Endothelial cell of umbilical vein (primary cell): ENCODE measurements around the gene COL6A2. TPM values are rescaled to one million over a fixed set of nuclear protein-coding genes. Genes with fewer than 3 reads are reported as not detected.

ENCODE experiments used
- BruUV-seq: library from RNA; stranded (reverse); fragments of 400-500 nt; replicated peaks from 2 replicates; lab custom pipeline; 2021; lab: Mats Ljungman, UMichigan
- CTCF ChIA-PET: fragments of 300-600, 350-600 bp; sonication (Branson Sonifier 250); formaldehyde crosslinking; loops from one replicate; lab custom pipeline; 2021; ENCODE audit warnings: antibody characterized with exemption, inconsistent platforms; lab: Charles Lee
- POLR2A ChIA-PET: fragments of 300-600, 350-600 bp; sonication (Branson Sonifier 250); formaldehyde crosslinking; loops from one replicate; lab custom pipeline; 2021; ENCODE audit warnings: antibody characterized with exemption, inconsistent platforms; lab: Charles Lee
- DNase-seq: peaks from one replicate; pipeline ENCODE4 v3.0.0-alpha.2; 2011; ENCODE audit warnings: low read depth, low spot score
- FAIRE-seq: peaks from 2 replicates; lab custom pipeline; 2011; peaks lifted over from hg19 to GRCh38; lab: Jason Lieb, UNC
- H2AFZ ChIP-seq: 2 replicates; pipeline ENCODE4 v1.6.0; 2012; ENCODE audit warnings: low read depth, low read length, control low read depth, inconsistent platforms
- H3K27ac ChIP-seq: 2 replicates; pipeline ENCODE4 v1.5.1; 2011; ENCODE audit warnings: low read depth, mild to moderate bottlenecking, control low read depth, low read length, moderate library complexity; ENCODE audit not compliant: insufficient read depth
- H3K27me3 ChIP-seq, 2 experiments: 2 replicates each; pipeline versions ENCODE4 v1.6.0 to v1.6.1; 2011; ENCODE audit warnings: low read length in 2 of 2, mixed read lengths in 1 of 2; ENCODE audit not compliant: control insufficient read depth in 2 of 2, insufficient read depth in 2 of 2
- H3K36me3 ChIP-seq, 2 experiments: 2 replicates in 1 of 2; 3 replicates in 1 of 2; pipeline ENCODE4 v1.5.1; 2011; ENCODE audit warnings: low read length in 2 of 2, mild to moderate bottlenecking in 1 of 2, moderate library complexity in 1 of 2; ENCODE audit not compliant: control insufficient read depth in 2 of 2, insufficient read depth in 2 of 2; ENCODE audit errors: extremely low read depth in 1 of 2
- H3K4me1 ChIP-seq: 3 replicates; pipeline ENCODE4 v1.5.1; 2011; ENCODE audit warnings: mild to moderate bottlenecking, low read length; ENCODE audit not compliant: control insufficient read depth, insufficient read depth; ENCODE audit errors: extremely low read depth
- H3K4me2 ChIP-seq: 2 replicates; pipeline ENCODE4 v1.6.1; 2011; ENCODE audit warnings: low read length, control low read depth, mixed read lengths; ENCODE audit not compliant: insufficient read depth
- H3K4me3 ChIP-seq, 3 experiments: fragments of 200-600 bp in 1 of 3; sonication (generic), shearing (Covaris generic) in 1 of 3; replicated peaks in 1 of 3; 2 replicates each; pipeline ENCODE4 v1.5.1; 2011 to 2016; ENCODE audit warnings: control low read depth in 3 of 3, low read length in 3 of 3, mild to moderate bottlenecking in 2 of 3, inconsistent platforms in 1 of 3, low read depth in 1 of 3, moderate library complexity in 1 of 3; ENCODE audit not compliant: insufficient read depth in 1 of 3
- H3K79me2 ChIP-seq: 2 replicates; pipeline ENCODE4 v1.6.0; 2012; ENCODE audit warnings: low read length, inconsistent platforms; ENCODE audit not compliant: control insufficient read depth, insufficient read depth
- H3K9ac ChIP-seq: replicated peaks from 2 replicates; pipeline ENCODE3; 2011; ENCODE audit warnings: low read length, control low read depth; ENCODE audit not compliant: insufficient read depth; ENCODE audit errors: extremely low read depth
- H3K9me1 ChIP-seq: replicated peaks from 3 replicates; pipeline ENCODE4 v1.6.0; 2011; ENCODE audit warnings: mild to moderate bottlenecking, low read length; ENCODE audit not compliant: control insufficient read depth, insufficient read depth; ENCODE audit errors: extremely low read depth
- H3K9me3 ChIP-seq: replicated peaks from 2 replicates; pipeline ENCODE4 v1.5.1; 2012; ENCODE audit warnings: low read length, inconsistent platforms; ENCODE audit not compliant: control insufficient read depth, insufficient read depth
- H4K20me1 ChIP-seq: replicated peaks from 2 replicates; pipeline ENCODE3; 2011; ENCODE audit warnings: mild to moderate bottlenecking, low read length; ENCODE audit not compliant: control insufficient read depth, insufficient read depth; ENCODE audit errors: extremely low read depth
- EZH2 ChIP-seq: IDR thresholded peaks from 2 replicates; pipeline ENCODE4 v1.6.1; 2012; ENCODE audit warnings: borderline replicate concordance, low read depth, mild to moderate bottlenecking, moderate library complexity, low read length, inconsistent platforms; ENCODE audit not compliant: severe bottlenecking
- FOS ChIP-seq: IDR thresholded peaks from 2 replicates; pipeline ENCODE4 v1.6.1; 2011; ENCODE audit warnings: mild to moderate bottlenecking, low read length, moderate library complexity, borderline replicate concordance; ENCODE audit not compliant: insufficient read depth
- GATA2 ChIP-seq: IDR thresholded peaks from 2 replicates; pipeline ENCODE4 v1.7.0; 2011; ENCODE audit warnings: low read depth, mild to moderate bottlenecking, moderate library complexity, mixed read lengths, low read length; ENCODE audit not compliant: insufficient read length, insufficient read depth
- JUN ChIP-seq: IDR thresholded peaks from 2 replicates; pipeline ENCODE4 v1.6.1; 2011; ENCODE audit warnings: borderline replicate concordance, low read depth; ENCODE audit not compliant: insufficient read length, insufficient read depth
- MYC ChIP-seq: IDR thresholded peaks from one replicate; pipeline ENCODE4 v1.6.1; 2011; ENCODE audit warnings: mild to moderate bottlenecking, low read depth, low read length
- POLR2A ChIP-seq: IDR thresholded peaks from 2 replicates; pipeline ENCODE4 v1.6.1; 2012; ENCODE audit warnings: low read depth, mild to moderate bottlenecking, control low read depth, low read length
- POLR2AphosphoS5 ChIP-seq: IDR thresholded peaks from 2 replicates; pipeline ENCODE4 v1.6.1; 2012; ENCODE audit warnings: low read depth, mild to moderate bottlenecking, control low read depth, low read length, moderate library complexity; ENCODE audit not compliant: insufficient read depth
- dilution Hi-C: fragments of 300-500 bp; cut with MboI; formaldehyde crosslinking; loops from one replicate; pipeline ENCODE4 v1.15.0; 2019; ENCODE audit warnings: low sequenced_read_pairs; ENCODE audit not compliant: extremely low pct_ligation_motif_present
- intact Hi-C: fragments of 100-400 bp; cut with micrococcal nuclease; formaldehyde crosslinking; loops from one replicate; pipeline ENCODE4 v1.10.0; 2022
- polyA plus RNA-seq, 4 experiments: library from polyadenylated mRNA; depleted of rRNA in 3 of 4; stranded (reverse) in 3 of 4; unstranded in 1 of 4; fragments of >200 nt; gene quantifications; 2 replicates each; pipeline versions ENCODE4 v1.2.1 to v1.2.3, GENCODE V29; 2011 to 2012; ENCODE audit warnings: missing spikeins in 1 of 4
- total RNA-seq: library from RNA; stranded (reverse); gene quantifications from 2 replicates; pipeline ENCODE4 v1.2.3, GENCODE V29; 2021
- TF ChIP-seq, protein P1 (sequence below), 2 donors: IDR thresholded peaks; 1 replicate in 1 of 2; 2 replicates in 1 of 2; pipeline ENCODE4 v1.5.1; 2011; ENCODE audit warnings: low read length in 2 of 2, mild to moderate bottlenecking in 2 of 2, moderate library complexity in 2 of 2, control low read depth in 1 of 2, inconsistent platforms in 1 of 2, low read depth in 1 of 2; ENCODE audit not compliant: insufficient read depth in 1 of 2; ENCODE audit errors: extremely low read depth in 1 of 2
- TF ChIP-seq, protein P2 (sequence below): IDR thresholded peaks from 2 replicates; pipeline ENCODE4 v1.6.1; 2011; ENCODE audit not compliant: insufficient read depth, insufficient read length

Gene COL6A2
- total and polyA plus RNA-seq, 2 donors (not counting 3 experiments of a cell fraction or from before 2014, with no cell fraction given): 3.4 to 6.1 TPM

DNA sequence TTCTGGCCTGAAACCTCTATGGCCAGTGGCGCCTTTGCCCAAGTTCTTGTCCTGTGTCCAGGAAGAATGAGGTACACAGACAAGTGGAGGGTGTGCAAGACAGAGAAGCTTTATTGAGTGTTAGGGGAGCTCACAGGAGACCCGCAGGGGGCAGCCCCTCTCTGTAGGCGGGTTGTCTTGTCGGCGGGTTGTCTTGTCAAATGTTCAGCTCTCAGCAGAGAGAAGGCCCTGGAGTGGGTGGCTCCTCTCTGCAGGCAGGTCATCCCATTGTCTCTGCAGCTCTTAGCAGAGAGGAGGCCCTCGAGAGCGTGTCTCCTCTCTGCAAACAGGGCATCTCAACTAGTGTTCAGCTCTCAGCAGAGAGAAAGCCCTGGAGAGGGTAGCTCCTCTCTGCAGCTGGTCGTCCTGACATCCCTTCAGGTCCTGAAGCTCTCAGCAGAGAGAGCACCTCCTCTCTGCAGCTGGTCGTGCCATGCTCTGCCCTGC, 11.0 kb downstream of the COL6A2 start:
- H3K79me2 ChIP-seq: no peaks in the 10 kb centered on the region

More for the DNA sequence above, 11.0 kb downstream of the COL6A2 start:
- ChIA-PET CTCF (no interaction called here), POLR2A (no interaction called here)
- peaks cover 0 to 8% of the 10 kb centered on the region in 2 experiments for H3K27me3 ChIP-seq
- H2AFZ ChIP-seq: no peak overlapping the region
- H3K9ac ChIP-seq: no peak overlapping the region
- no peak overlapping the region for H3K27ac ChIP-seq
- no peak overlapping the region for H3K4me2 ChIP-seq
- TF ChIP-seq, protein P1, sequence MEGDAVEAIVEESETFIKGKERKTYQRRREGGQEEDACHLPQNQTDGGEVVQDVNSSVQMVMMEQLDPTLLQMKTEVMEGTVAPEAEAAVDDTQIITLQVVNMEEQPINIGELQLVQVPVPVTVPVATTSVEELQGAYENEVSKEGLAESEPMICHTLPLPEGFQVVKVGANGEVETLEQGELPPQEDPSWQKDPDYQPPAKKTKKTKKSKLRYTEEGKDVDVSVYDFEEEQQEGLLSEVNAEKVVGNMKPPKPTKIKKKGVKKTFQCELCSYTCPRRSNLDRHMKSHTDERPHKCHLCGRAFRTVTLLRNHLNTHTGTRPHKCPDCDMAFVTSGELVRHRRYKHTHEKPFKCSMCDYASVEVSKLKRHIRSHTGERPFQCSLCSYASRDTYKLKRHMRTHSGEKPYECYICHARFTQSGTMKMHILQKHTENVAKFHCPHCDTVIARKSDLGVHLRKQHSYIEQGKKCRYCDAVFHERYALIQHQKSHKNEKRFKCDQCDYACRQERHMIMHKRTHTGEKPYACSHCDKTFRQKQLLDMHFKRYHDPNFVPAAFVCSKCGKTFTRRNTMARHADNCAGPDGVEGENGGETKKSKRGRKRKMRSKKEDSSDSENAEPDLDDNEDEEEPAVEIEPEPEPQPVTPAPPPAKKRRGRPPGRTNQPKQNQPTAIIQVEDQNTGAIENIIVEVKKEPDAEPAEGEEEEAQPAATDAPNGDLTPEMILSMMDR (IDR thresholded peaks at IDR 0.05; ENCODE audit: extremely low read depth in 1 of 2, insufficient read depth in 1 of 2, low read depth in 1 of 2, low read length in 2 of 2): no peak
- TF ChIP-seq, protein P2, sequence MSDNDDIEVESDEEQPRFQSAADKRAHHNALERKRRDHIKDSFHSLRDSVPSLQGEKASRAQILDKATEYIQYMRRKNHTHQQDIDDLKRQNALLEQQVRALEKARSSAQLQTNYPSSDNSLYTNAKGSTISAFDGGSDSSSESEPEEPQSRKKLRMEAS: no peak
- TF ChIP-seq MYC (no peak), EZH2 (no peak), POLR2AphosphoS5 (no peak), FOS (no peak), POLR2A (no peak), JUN (no peak), GATA2 (no peak)
- no peaks in the 10 kb centered on the region for H3K9me1 ChIP-seq
- intact Hi-C loops: no loop called here
- DNase-seq (no peak), FAIRE-seq (no peak)
- no TSS peak for BruUV-seq
- H3K4me3 ChIP-seq: no peak overlapping the region
- H3K36me3 ChIP-seq: no peaks in the 10 kb centered on the region
- dilution Hi-C loops: no loop called here
- H3K4me1 ChIP-seq: no peaks in the 10 kb centered on the region
- no peaks in the 10 kb centered on the region for H3K9me3 ChIP-seq
- no peaks in the 10 kb centered on the region for H4K20me1 ChIP-seq
